Measurements from ENCODE around the gene SETD7. TPM values are rescaled to one million over a fixed set of nuclear protein-coding genes. Genes with fewer than 3 reads are reported as not detected.

SETD7 gene
- total RNA-seq, 1 experiment from 2014 or later = 32.2 TPM

DNA sequence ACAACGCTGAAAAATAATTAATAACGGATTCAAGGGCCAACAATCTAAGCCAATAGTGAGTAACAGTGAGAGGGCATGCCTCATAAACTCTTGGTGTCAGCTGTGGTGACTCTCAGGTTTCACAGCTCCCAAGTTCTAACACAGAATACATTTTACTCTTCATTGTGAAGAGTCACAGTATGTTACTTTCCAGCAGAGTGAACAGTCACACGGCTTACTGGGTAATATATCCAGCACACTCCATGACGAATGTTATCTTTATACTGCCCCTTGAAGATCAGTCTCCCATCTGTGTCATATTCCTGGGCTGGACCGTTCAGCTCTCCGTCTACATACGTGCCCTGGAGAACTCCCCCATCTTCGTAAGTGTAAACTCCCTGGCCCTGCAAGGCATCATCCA, 23.1 kb downstream of the SETD7 start:
- H3K4me3 ChIP-seq (ENCODE audit: low read depth, low read length) = no peak overlapping the region
- ChIA-PET CTCF (no interaction called here), POLR2A (no interaction called here)
- TF ChIP-seq, protein P1, sequence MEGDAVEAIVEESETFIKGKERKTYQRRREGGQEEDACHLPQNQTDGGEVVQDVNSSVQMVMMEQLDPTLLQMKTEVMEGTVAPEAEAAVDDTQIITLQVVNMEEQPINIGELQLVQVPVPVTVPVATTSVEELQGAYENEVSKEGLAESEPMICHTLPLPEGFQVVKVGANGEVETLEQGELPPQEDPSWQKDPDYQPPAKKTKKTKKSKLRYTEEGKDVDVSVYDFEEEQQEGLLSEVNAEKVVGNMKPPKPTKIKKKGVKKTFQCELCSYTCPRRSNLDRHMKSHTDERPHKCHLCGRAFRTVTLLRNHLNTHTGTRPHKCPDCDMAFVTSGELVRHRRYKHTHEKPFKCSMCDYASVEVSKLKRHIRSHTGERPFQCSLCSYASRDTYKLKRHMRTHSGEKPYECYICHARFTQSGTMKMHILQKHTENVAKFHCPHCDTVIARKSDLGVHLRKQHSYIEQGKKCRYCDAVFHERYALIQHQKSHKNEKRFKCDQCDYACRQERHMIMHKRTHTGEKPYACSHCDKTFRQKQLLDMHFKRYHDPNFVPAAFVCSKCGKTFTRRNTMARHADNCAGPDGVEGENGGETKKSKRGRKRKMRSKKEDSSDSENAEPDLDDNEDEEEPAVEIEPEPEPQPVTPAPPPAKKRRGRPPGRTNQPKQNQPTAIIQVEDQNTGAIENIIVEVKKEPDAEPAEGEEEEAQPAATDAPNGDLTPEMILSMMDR (IDR thresholded peaks at IDR 0.05; ENCODE audit: insufficient read depth in 1 of 2, low read depth in 1 of 2, low read length in 1 of 2, severe bottlenecking in 1 of 2, unreplicated experiment in 1 of 2) = no peak
- no peak overlapping the region for H3K4me3 Mint-ChIP-seq (ENCODE audit: unreplicated experiment)
- H3K27me3 Mint-ChIP-seq (ENCODE audit: insufficient read depth, unreplicated experiment) = no peaks in the 10 kb centered on the region
- no TSS peak for BruUV-seq (replicated peaks)
- H3K27ac Mint-ChIP-seq (ENCODE audit: unreplicated experiment) = no peak overlapping the region
- intact Hi-C loops (cut with micrococcal nuclease; ENCODE audit: unreplicated experiment) = no loop called here
- H3K9me3 ChIP-seq = no peaks in the 10 kb centered on the region
- H3K36me3 Mint-ChIP-seq (ENCODE audit: insufficient read depth, unreplicated experiment) = peaks cover 22% of the 10 kb centered on the region
- no peaks in the 10 kb centered on the region for H3K9me3 Mint-ChIP-seq (ENCODE audit: unreplicated experiment)
- no peaks in the 10 kb centered on the region for H3K4me1 Mint-ChIP-seq (ENCODE audit: low read depth, unreplicated experiment)
- DNase-seq = no peak
- H3K36me3 ChIP-seq (ENCODE audit: control insufficient read depth, insufficient read depth, low read length) = no peaks in the 10 kb centered on the region
- H3K4me1 ChIP-seq = no peaks in the 10 kb centered on the region
- H3K27me3 ChIP-seq (replicated peaks; ENCODE audit: control insufficient read depth, insufficient read depth, low read length) = no peaks in the 10 kb centered on the region

DNA sequence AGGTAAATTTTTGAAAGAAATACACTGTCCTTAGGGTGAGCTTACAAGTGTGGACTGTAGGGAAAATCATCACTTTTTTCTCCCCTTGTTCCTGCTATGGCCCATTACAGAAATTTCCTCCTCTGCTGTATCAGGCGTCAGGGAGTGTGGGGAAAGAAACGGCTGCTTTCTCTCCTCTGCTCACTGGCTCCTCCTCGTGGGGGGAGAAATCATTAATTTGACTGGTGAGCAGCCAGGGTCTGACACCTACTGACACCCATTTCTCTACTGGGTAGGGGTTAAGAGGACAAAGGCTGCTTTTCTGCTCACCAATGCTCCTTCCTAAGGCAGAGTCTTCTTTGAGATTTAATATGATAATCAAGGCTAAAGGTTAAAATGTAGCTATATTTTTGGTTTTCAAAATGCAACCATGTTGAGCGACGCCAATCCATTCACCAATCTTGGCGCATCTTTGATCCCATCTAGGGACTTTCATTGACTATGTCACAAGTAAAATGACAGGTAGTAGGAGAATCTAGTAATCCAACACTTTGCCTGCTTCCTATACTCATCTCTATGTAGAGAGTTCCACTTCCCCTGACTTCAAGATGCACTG, 25.1 kb downstream of the SETD7 start:
- ChIA-PET CTCF (no interaction called here), POLR2A (no interaction called here)
- H3K36me3 Mint-ChIP-seq (ENCODE audit: insufficient read depth, unreplicated experiment) = peaks cover 22% of the 10 kb centered on the region
- no peaks in the 10 kb centered on the region for H3K4me1 Mint-ChIP-seq (ENCODE audit: low read depth, unreplicated experiment)
- H3K9me3 Mint-ChIP-seq (ENCODE audit: unreplicated experiment) = no peaks in the 10 kb centered on the region
- H3K4me3 Mint-ChIP-seq (ENCODE audit: unreplicated experiment) = no peak overlapping the region
- Histone ChIP-seq H3K4me1 (no peaks in the 10 kb centered on the region), H3K27me3 (replicated peaks; ENCODE audit: control insufficient read depth, insufficient read depth, low read length) (no peaks in the 10 kb centered on the region), H3K4me3 (ENCODE audit: low read depth, low read length) (no peak overlapping the region), H3K9me3 (no peaks in the 10 kb centered on the region), H3K36me3 (ENCODE audit: control insufficient read depth, insufficient read depth, low read length) (no peaks in the 10 kb centered on the region)
- peak; percentile 49 to 71 for DNase-seq
- intact Hi-C loops (cut with micrococcal nuclease; ENCODE audit: unreplicated experiment) = loop anchor here (1.0 kb wide), 1 partner anchor 34 kb away; no protein-coding TSS in a partner anchor
- TF ChIP-seq, protein P1 (IDR thresholded peaks at IDR 0.05; ENCODE audit: insufficient read depth in 1 of 2, low read depth in 1 of 2, low read length in 1 of 2, severe bottlenecking in 1 of 2, unreplicated experiment in 1 of 2) = peak; percentile 62 to 70
- BruUV-seq (replicated peaks) = no TSS peak
- no peak overlapping the region for H3K27ac Mint-ChIP-seq (ENCODE audit: unreplicated experiment)
- no peaks in the 10 kb centered on the region for H3K27me3 Mint-ChIP-seq (ENCODE audit: insufficient read depth, unreplicated experiment)

DNA sequence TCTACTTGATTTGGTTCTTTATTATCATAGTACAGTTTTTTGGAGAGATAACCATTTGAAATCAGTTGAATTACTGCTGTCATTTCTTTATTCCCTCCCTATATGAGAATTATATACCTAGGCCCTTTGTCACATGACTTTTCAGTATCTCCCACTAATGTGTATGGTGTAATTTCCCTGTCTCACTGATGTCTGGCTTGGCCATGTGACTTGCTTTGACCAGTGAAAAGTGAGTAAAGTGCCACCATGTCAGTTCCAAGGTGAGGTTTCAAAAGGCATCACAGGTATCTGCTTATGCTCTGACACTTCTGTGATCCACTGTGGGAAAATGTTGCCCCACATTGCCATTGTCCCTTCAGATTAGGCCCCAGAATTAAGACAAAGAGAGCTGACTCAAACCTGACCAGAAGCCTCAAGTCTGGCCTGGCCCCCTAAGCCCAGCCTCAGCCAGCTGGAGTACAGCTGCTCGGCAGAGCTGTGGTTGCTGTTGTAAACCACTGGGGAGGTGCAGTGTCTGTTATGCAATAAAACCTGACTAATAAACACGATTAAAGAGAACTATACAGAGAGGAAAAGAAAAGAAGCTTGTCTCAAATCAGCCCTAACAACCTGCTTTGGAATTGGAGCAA, 27.5 kb downstream of the SETD7 start:
- Histone ChIP-seq H3K27me3 (replicated peaks; ENCODE audit: control insufficient read depth, insufficient read depth, low read length) (no peaks in the 10 kb centered on the region), H3K9me3 (no peaks in the 10 kb centered on the region), H3K36me3 (ENCODE audit: control insufficient read depth, insufficient read depth, low read length) (no peaks in the 10 kb centered on the region), H3K4me1 (no peaks in the 10 kb centered on the region), H3K4me3 (ENCODE audit: low read depth, low read length) (no peak overlapping the region)
- Mint-ChIP-seq H3K27ac (ENCODE audit: unreplicated experiment) (no peak overlapping the region), H3K4me3 (ENCODE audit: unreplicated experiment) (no peak overlapping the region), H3K27me3 (ENCODE audit: insufficient read depth, unreplicated experiment) (no peaks in the 10 kb centered on the region), H3K36me3 (ENCODE audit: insufficient read depth, unreplicated experiment) (peaks cover 31% of the 10 kb centered on the region), H3K4me1 (ENCODE audit: low read depth, unreplicated experiment) (no peaks in the 10 kb centered on the region), H3K9me3 (ENCODE audit: unreplicated experiment) (no peaks in the 10 kb centered on the region)
- intact Hi-C loops (cut with micrococcal nuclease; ENCODE audit: unreplicated experiment) = no loop called here
- TF ChIP-seq, protein P1 (IDR thresholded peaks at IDR 0.05; ENCODE audit: insufficient read depth in 1 of 2, low read depth in 1 of 2, low read length in 1 of 2, severe bottlenecking in 1 of 2, unreplicated experiment in 1 of 2) = no peak
- BruUV-seq (replicated peaks) = no TSS peak
- no peak for DNase-seq
- ChIA-PET CTCF (no interaction called here), POLR2A (interaction anchor here (1.5 kb wide), 1 partner anchor 28 kb away, joined by 4 read pairs; the partner anchor contains the start of gene SETD7)
